GM18505 (cell line): ENCODE measurements around the gene TMEM62.
"Not testable (repeated sequence)": the region's sequence is repeated elsewhere in the genome, so short reads cannot be mapped to it uniquely, and the experiment has no call there.

Experiments
- ATAC-seq: cut with Tn5 transposase; IDR thresholded peaks from one replicate; pipeline ENCODE4 v1.9.1; 2021; ENCODE audit not compliant: unreplicated experiment
- POLR2A ChIP-seq: IDR thresholded peaks from 4 replicates; pipeline ENCODE4 v1.6.1; 2011; ENCODE audit warnings: borderline replicate concordance; ENCODE audit not compliant: insufficient read depth, insufficient read length; ENCODE audit errors: extremely low read depth

The TMEM62 gene

GRCh38 chr15:43104426-43104825 lies 29.0 kb upstream of the TMEM62 start:
- no peak for ATAC-seq
- TF ChIP-seq POLR2A, result no peak

DNA sequence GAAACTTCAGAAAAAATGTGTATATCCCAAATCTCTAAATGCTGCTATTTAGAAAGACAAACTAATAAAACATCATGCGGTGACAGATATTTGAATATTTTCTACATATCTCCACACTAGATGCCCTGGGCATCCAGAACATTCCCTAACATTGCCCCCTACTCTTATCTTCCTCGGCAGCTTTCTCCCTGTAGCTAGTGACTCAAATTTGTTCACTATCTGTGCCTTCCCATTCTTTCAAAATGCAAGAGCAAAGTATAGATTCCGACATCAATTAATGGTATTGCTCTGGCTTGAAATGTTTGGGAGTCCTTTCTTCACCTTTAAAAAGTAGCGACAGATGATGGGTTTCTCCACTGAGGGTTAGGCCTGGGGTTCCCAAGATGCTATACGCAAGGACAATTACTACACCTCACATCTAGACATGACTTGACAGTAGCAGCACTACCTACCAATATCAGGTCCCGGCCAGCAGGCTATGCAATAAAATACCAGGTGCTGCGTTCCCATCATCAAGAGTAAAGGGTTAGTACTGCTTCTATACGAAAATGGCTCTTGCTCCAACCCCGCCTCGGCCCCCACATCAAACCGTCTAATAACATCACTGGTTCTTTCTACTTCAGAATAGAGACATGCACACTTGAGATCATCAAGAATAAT lies 28.2 kb upstream of the TMEM62 start:
- ATAC-seq, result peak; percentile 9
- TF ChIP-seq POLR2A, result no peak

DNA sequence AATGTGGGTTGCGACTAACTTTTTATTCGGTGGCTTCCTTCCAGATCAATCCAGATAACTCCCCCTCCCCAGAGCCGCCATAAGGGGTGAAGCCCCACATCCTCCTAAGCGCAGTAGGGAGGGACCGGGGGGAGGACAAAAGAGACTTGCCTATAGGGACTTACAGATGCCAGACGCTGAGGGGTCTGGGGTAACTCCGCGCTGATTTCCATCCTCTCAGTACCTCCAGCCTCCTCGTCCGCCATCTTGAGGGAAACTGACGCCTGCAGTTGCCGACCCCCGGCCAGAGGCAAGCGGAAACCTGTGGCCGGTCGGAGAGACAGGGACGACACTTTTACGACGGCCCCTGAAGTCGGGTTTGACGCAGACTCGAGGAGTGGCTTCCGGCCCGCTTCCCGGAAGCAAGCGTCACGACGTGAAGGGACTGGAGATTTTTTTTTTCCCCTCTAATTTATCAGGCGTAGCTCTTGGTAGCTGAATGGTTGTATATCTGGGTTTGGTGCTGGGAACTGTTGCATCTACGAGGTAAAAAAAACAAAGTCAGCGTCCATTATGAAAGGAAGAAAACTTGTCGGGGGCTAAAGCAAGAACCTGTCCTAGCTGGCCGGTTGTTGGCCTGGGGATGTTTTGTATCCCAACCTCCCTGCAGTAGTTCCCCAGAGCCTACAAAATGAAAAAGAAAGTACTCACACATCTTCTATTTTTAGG lies 27.5 kb upstream of the TMEM62 start, which contains the start of gene UBR1:
TSS of gene UBR1 (minus strand) at position 261 of the 708 bp plus-strand sequence. CDS start at position 245, 16 bp downstream.
- ATAC-seq, result peak; percentile 86
- peak; percentile 80 for TF ChIP-seq POLR2A

DNA sequence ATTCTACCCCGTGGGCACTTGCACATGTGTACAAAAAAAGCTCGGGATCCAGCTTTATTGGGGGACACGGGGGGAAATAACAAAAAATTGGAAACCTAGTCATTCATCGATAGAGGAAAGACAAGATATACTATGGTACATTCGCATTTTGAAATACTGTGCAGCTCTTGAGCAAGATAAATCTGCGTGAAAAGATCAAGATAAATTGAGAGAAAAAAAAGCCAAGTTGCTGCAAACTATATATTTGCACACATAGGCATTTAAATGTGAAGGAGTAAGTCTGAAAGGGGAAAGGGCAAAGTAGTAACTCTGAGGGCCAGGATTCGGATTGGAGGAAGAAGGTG lies 26.9 kb upstream of the TMEM62 start:
- no peak for ATAC-seq
- TF ChIP-seq POLR2A, result no peak

- TF ChIP-seq POLR2A, result no peak
- no peak for ATAC-seq
Measured at GRCh38 chr15:43107751-43108150, 25.6 kb upstream of the TMEM62 start.

DNA sequence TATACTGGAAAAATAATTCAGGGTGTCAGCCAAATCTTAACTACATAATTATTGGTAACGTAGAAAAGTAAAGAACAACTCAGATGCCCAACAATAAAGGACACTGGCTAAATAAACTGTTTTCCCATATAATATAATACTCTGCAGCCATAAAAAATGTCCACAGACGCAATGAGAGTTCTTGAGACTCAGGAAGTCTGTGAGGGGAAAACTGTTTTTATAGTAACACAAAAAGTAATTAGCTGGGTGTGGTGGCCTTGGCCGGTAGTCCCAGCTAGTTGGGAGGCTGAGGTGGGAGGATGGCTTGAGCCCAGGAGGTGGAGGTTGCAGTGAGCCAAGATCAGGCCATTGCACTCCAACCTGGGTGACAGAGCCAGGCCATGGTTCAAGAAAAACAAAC lies 22.0 kb upstream of the TMEM62 start:
- ATAC-seq, result no peak
- no peak for TF ChIP-seq POLR2A

GRCh38 chr15:43118286-43118685 lies 15.1 kb upstream of the TMEM62 start:
- no peak for ATAC-seq
- TF ChIP-seq POLR2A, result no peak

DNA sequence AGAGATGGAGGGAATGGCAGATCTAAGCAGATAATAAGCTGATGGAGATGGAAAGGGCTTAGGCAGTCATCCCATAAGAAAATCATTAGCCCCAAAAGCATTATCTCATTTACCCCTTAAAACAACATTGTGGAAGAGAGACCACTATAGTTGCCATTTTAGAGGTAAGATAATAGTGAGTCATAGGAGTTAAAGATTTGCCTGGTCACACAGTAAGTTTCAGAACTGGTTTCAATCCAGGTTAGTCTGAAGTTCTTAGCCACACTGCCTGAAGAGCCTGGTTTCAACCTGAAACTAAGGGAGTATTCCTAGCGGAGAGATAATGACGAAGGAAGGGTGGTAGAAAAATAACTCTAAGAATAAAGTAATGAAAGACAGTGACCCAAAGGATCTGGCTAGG lies 14.6 kb upstream of the TMEM62 start:
- no peak for TF ChIP-seq POLR2A
- ATAC-seq, result no peak

- no peak for ATAC-seq
- TF ChIP-seq POLR2A, result no peak
Measured at GRCh38 chr15:43121863-43122262, 11.5 kb upstream of the TMEM62 start.

GRCh38 chr15:43125100-43125661 lies 8.2 kb upstream of the TMEM62 start:
- TF ChIP-seq POLR2A, result no peak
- ATAC-seq, result no peak

- TF ChIP-seq POLR2A, result no peak
- no peak for ATAC-seq
Measured at GRCh38 chr15:43126356-43126755, 7.0 kb upstream of the TMEM62 start.

DNA sequence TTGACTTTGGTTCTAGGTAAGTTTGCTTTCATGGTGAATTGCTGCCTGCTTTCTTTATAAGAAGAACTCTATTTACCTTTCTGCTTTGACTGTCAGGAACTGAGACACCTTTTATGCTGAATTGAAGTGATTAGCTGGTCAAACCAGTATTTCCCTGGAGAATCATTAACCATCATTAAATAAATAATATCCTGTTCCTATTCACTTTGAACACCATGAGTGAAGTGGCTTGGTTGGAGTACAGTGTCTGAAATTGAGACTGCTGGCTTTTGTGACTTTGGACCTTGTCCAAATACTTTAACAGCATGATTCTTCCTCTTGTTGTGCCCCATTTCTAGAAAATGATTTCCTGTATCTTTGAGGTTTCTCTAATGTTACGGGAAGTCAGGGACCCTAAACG lies 5.6 kb upstream of the TMEM62 start:
- no peak for ATAC-seq
- no peak for TF ChIP-seq POLR2A

GRCh38 chr15:43128174-43128979 lies 5.0 kb upstream of the TMEM62 start:
- not testable (repeated sequence) for ATAC-seq
